ENCODE measurements around the gene TEX51.

GRCh38 chr2:126882181-126882580 is 16.5 kb upstream of the TEX51 start:
- TF ChIP-seq CTCF (conservative IDR thresholded peaks at IDR 0.05; ENCODE audit: low read length) (no peak), EZH2phosphoT487 (IDR thresholded peaks at IDR 0.05; ENCODE audit: borderline replicate concordance, low read depth, low read length) (no peak)

All from OCI-LY7 (cell line).